GM21367 (cell line): Measurements from ENCODE around the gene ZNF569.
"Not testable (repeated sequence)": the region's sequence is repeated elsewhere in the genome, so short reads cannot be mapped to it uniquely, and the experiment has no call there.

Source experiments
- ATAC-seq: cut with Tn5 transposase; IDR thresholded peaks from one replicate; pipeline ENCODE4 v1.9.1; 2021; ENCODE audit not compliant: unreplicated experiment

The ZNF569 gene

GRCh38 chr19:37403403-37403802 lies 63.8 kb downstream of the ZNF569 start:
- ATAC-seq: no peak

GRCh38 chr19:37401078-37401477 lies 66.2 kb downstream of the ZNF569 start:
- ATAC-seq: no peak

GRCh38 chr19:37391399-37391798 lies 75.8 kb downstream of the ZNF569 start:
- not testable (repeated sequence) for ATAC-seq

GRCh38 chr19:37389234-37389633 lies 78.0 kb downstream of the ZNF569 start:
- no peak for ATAC-seq

- ATAC-seq: peak; percentile 93
These were observed 96.2 kb downstream of the ZNF569 start, which contains the start of gene ZNF527 for GRCh38 chr19:37370880-37371661. ZNF527 (plus strand) TSS chr19:37371099; CDS start chr19:37374199, 3,100 bp downstream.

- not testable (repeated sequence) for ATAC-seq
These were observed 96.8 kb downstream of the ZNF569 start for GRCh38 chr19:37370386-37370879.

GRCh38 chr19:37362733-37363132 lies 104.5 kb downstream of the ZNF569 start:
- ATAC-seq: no peak

GRCh38 chr19:37361994-37362393 lies 105.2 kb downstream of the ZNF569 start:
- ATAC-seq: no peak
